GM21381 (cell line): ENCODE measurements around the gene STH.

Experiments
- ATAC-seq: cut with Tn5 transposase; IDR thresholded peaks from one replicate; pipeline ENCODE4 v1.9.1; 2021; ENCODE audit warnings: mild to moderate bottlenecking, moderate library complexity; ENCODE audit not compliant: unreplicated experiment

The STH gene

DNA sequence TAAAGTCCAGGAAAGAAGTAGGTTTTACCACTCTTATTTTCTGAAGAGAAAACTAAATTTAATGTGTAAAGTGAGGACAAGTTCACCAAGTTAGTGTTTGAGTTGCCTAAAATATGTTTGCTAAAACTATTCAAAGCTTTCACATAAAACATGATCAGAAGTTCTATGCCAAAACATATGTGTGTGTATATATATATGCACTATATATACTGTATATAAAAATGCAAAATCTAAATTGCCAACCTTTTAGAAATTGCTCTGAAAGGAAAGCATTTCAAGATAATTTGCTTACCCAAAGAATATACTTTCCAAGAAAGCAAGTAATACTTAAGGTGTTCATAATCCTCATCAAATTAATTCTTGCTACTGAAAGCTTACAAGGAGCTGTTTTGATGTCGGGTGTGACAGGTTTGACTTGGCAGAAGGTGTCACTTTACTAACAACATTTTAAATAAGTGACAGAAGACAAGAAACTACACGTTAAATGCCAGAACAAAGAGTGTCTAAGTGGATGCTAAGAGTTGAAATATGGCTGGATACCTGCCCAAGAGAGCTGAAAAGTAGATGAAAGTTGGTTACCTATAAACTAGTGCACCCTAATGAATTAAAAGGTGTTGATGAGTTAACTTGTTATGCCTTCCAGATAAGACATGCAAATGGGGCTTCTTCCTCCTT, 32.3 kb upstream of the STH start:
- no peak for ATAC-seq

DNA sequence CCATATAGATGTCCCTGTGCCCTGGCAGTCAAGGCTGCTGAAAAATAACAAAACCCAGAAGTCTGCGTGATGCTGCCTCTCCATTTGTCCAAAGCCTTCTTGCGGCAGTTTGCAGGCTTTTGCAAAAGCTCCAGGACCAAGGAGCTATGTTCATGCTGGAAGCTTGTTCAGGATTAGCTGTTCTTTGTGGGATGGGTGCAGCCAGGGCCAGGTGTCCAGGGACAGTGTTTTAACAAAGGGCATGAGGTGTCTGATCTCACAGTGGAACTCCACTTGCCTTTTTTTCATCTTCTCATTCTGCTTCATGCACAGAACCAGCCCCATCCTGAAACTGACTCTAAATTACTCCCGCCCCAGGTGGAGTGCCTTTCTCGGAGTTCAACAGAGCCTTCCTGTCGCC, 31.7 kb upstream of the STH start:
- no peak for ATAC-seq

DNA sequence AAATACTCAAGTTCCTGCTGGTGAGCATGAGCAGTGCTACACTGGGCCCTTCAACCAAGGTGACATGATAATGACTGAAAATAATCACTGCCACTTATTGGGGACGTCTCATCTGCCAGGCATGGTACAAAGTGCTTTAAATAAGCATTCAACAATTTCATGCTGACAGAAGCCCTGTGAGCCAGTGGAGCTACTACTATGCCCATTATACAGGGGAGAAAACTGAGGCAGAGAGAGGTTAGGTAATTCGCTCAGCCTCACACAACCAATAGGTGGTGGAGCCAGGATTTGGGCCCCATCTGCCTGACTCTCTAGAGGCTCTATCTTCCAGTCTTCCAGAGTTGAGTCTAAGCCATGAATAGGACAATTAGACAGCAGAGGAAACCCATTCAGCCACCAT, 30.3 kb upstream of the STH start:
- ATAC-seq, result no peak

DNA sequence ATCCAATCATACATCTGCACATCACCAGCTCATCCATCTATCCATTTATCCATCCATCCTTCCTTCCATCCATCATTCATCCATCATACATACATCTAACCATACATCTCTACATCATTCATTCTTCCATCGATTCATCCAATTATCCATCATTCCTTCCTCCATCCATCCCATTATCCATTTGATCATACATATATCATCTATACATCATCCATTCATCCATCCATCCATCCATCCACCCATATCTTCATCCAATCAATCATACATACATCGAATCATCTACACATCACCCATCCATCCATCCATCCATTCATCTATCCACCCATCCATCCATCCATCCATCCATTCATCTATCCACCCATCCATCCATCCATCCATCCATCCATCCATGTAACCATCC, 29.3 kb upstream of the STH start:
- no peak for ATAC-seq

DNA sequence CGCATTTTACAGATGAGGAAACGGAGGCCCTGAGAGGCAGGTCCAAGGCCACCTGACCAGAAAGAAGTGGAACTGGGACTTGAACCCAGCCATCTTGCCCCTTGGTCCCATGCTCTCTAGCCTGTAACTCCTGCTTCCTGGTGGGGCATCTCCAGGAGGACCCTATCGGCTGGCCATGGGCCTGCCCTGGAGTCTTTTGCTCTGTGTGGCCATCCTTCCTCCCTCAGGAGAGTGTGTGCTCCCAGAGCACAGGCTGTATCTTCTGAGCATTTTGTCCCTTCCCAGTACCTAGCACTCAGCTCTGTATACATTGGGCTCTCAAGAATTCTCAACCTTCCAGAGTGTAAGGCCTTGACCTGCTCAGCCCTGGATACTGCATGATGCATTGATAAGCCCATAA, 28.4 kb upstream of the STH start:
- no peak for ATAC-seq

DNA sequence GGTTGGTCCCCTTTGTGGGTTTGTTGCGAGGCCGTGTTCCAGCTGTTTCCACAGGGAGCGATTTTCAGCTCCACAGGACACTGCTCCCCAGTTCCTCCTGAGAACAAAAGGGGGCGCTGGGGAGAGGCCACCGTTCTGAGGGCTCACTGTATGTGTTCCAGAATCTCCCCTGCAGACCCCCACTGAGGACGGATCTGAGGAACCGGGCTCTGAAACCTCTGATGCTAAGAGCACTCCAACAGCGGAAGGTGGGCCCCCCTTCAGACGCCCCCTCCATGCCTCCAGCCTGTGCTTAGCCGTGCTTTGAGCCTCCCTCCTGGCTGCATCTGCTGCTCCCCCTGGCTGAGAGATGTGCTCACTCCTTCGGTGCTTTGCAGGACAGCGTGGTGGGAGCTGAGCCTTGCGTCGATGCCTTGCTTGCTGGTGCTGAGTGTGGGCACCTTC, 27.3 kb upstream of the STH start:
- ATAC-seq, result no peak

DNA sequence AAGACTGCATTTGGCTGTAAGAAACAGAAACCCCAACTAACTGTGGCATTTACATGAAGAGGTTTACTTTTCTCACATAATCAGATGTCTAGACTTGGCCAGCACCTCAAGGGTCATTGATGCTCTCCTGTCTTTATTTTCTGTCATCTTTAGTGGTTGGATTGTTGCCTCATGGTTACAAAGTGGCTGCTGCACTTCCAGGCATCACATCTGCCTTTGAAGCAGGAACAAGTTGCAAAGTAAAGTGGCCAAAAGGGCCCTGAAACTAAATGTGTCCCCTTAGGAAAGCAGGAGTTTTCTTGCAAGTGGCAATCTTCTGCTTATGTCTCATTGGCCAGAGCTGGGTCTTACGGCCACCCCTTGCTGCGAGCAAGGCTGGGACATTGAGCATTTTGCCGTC, 26.5 kb upstream of the STH start:
- ATAC-seq, result no peak

DNA sequence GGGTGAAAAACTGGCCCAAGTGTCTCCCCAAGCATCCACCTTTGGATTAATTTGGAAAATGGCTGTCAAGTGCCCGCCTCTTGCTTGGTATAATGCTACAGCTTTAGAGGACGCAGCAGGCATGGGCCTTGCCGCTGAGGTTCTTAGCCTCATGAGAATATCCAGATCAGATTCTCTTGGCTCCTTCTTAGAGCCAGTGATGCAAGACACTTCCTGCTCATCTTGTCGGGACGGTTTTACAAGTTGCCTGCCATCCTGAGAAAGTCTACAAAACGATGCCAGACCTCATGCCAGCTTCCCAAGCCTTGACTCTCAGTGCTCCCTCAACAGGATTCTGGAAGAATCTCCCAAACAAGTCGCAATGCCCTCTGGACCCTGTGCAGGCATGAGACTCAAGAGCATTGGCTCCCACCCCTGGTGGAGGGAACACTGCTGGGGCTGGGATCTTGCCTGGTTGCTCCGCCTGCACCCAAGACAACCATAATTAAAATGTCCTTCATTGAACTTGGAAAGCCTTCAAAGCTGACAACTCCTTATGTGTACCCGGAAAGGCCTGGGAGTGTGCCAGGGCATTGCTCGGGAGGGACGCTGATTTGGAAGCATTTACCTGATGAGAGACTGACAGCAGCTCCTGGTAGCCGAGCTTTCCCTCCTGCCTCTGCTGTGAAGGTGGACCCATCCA, 25.8 kb upstream of the STH start:
- ATAC-seq, result no peak

DNA sequence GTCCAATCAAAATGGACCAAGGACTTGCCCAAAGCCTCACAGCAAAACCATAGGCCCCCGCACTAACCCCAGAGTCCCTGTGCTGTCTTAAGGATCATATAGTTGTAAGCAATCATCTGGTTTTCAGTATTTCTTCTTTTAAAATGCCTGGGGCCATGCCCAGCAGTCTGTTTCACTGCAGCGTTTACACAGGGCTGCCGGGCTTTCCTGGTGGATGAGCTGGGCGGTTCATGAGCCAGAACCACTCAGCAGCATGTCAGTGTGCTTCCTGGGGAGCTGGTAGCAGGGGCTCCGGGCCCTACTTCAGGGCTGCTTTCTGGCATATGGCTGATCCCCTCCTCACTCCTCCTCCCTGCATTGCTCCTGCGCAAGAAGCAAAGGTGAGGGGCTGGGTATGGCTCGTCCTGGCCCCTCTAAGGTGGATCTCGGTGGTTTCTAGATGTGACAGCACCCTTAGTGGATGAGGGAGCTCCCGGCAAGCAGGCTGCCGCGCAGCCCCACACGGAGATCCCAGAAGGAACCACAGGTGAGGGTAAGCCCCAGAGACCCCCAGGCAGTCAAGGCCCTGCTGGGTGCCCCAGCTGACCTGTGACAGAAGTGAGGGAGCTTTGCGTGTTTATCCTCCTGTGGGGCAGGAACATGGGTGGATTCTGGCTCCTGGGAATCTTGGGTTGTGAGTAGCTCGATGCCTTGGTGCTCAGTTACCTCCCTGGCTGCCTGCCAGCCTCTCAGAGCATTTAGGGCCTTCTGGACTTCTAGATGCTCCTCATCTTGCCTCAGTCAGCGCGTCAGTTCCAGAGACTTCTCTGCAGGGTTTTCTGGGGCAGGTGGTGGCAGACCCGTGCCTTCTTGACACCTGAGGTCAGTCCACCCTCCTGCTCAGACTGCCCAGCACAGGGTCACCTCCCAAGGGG, 24.8 kb upstream of the STH start:
- ATAC-seq, result no peak

DNA sequence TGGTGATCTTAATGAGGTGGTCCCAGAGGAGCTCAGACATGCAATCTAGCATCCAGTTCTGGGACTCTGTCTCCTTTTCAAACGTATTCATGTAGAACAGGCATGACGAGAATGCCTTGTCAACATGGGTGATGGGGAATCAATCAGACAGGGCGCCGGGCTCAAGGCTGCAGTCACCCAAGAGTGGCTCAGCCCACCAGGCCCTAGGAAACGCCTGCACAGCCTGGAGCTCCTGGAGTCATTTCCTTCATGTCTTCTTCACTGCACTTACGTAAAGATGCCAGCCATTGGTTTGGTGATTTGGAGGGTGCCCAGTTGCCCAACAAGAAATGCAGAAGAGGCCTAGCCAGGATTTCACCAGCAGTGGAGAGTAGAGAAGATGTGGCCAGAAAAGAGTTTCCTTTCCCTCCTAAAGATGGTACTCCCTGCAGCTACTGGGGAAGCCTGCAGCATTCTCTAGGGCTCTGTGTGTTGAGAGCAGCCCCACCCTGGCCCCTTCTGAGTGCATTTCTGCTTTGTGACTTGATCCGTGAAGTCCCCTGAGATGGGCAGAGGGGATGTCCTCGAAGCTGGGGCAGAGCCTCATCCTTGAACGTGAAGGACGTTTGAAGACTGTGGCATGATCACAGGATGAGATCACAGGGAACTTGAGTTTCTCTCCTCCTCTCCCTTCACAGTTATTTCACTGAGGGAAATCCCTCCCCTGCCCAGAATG, 24.0 kb upstream of the STH start:
- ATAC-seq, result no peak

DNA sequence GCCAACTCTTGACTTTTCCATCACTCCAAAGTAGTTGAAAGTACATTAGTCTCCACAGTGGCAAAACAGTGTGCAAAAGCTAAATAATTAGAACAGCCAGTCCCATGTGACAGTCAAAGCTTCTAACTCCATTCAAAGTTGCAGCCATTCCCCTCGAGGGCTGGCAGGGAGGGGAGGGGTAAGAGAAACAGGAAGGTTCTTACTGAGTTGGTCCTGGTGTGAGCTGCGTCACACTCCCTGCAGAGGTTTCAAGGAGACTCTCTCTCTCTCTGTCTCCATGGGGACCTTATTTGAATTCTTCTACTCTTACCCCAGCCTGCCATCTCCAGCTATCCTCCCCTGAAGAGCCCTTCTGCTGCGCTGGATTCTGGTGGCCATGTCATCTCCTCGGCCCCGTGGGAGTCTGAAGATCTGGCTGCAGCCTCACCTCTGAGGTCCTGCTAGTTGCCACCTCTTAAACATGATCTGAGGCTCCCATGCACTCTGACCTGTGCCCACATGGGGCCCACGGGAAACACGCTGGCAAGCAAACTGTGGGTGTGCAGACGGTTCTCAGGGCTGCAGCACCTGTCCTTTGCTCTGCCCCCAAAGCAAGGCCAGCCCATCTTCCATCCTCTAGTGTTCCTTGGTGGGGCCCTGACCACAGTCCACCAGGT, 23.3 kb upstream of the STH start:
- ATAC-seq, result no peak

DNA sequence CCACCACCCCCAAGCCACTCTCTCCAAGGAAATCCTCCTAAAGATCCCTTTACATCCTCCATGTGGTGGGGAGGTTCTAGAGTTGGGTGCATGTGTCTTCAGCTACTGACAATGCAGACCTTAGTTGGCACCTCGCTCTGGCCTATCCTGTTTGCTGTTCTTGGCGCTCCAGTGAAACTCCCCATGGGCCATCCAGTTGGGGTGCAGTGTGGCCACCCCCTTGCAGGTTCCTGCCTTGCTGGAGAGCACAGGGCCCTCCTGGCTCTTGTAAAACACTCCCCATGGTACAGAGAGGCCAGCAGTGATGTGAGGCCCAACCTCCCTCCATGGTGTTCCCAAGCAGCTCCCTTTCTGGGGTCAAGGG, 22.7 kb upstream of the STH start:
- no peak for ATAC-seq

DNA sequence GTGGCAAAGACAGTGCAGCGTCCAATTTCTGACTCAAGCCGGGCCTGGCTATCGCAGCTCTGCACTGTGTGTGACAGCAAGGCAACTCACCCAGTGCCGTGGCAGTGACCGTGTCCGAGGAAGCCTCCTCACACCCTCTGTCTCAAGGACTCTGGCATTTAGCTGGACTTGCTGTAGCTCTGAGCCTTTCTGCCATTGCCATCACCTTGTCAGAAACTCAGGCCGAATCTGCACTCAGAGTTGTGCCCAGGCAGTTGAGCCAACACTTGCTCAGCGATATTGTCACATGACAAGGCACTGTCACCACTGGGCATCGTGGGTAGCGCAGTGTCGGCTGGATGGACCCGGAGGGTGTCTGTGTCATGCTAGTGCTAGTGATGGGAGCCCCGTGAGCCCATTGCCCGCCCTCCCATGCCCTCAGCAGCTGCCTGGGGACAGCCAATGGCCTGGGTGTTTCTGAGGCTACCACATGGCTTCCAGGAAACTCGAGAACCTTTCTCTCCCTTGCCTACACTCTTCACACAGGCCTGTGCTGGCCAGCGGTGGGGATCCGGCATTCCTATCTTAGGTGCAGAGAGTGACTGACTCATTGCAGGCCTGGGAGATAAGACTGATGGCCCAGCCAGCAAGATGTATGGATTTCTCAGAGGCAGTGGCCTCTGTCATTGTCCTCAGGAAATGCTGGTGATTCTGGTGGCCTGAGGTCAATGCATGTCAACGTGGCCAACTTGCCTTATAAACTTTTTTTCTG, 22.1 kb upstream of the STH start:
- no peak for ATAC-seq

DNA sequence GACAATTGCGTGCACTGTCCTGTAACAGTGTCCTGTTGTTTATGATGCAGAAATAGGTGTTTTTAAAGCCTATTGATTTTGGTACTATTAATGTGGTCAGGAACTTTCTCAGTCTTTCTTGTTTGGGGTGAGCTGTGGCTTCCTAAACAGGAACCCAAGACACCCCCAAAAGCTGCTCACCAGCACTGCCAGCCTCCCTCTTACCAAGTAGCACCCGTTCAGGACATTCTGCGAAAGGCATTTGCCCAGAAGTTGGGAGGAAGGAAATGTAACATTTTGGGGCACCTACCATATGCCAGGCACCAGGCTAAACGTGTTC, 21.6 kb upstream of the STH start:
- ATAC-seq, result no peak

DNA sequence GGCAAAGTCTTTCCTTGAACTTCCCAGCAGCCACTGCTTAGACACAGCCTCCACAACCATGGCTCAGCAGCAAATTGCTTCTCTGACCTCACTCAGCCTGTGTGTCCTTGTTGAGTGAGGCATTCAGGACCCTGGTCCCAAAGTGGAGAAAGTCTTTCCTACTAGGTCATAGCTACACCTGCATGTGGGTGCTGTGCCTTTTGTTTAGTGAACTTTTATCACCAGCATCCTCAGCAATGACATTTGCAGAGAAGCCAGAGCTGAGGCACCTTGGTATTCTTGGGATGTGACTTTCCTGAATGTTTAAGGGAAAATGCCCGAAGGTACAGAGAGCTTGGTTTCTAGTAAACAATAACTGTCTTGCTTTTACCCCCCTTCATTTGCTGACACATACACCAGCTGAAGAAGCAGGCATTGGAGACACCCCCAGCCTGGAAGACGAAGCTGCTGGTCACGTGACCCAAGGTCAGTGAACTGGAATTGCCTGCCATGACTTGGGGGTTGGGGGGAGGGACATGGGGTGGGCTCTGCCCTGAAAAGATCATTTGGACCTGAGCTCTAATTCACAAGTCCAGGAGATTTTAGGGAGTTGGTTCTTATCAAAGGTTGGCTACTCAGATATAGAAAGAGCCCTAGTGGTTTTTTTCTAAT, 20.9 kb upstream of the STH start:
- ATAC-seq, result no peak

DNA sequence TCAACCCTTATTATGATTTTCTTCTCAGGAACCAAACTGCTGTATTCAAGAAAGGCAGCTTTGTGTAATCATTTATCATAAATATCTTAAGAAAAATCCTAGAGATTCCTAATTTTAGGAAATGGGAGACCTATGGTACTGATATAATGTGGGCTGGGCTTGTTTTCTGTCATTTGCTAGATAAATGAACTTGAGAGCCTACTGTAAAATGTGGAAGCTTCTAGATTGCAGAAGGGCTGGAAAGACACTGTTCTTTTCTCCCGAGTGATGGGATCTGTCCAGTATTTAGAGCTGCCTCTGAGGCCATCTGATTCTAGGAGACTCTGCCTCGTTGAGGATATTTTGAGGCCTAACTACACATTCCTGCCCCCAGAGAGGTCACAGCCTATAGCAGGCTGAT, 19.9 kb upstream of the STH start:
- ATAC-seq, result no peak

DNA sequence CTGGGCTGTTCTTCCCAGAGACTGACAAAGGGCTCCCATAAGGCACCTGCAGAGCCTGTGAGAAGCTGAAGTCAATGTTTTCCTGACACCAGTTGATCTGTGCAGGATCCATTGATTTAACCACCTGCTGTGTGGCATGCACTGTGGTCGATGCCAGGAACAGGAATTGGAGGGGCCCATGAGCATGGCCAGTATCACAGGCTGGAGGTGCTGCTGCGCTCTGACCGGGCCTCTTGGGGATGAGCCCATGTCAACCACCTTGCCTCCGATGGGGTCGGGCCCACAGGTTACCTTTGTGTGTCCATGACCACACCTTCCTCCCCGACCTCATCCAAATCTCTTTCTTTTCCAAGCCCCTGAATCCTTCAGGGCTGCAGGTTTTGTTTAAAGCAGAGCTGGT, 18.2 kb upstream of the STH start:
- no peak for ATAC-seq

DNA sequence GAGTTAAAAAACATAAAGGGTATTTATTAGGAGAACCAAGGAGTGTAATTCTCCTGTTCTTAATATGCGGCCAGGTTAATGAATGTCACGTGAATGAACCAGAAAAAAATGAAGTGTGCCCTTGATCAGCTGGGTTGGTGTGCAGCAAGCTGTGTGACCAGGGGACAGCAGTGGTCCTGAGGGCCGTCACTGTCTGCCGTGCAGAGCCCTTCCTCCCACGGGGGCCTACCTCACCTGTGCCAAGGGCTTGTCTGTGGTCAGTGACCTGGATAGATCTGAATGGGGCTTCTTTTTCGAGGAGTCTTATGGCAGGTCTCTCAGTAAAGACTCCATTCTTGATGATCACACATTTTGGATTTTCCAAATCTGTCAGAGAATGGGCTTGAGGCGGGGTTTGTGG, 17.7 kb upstream of the STH start:
- ATAC-seq, result no peak

DNA sequence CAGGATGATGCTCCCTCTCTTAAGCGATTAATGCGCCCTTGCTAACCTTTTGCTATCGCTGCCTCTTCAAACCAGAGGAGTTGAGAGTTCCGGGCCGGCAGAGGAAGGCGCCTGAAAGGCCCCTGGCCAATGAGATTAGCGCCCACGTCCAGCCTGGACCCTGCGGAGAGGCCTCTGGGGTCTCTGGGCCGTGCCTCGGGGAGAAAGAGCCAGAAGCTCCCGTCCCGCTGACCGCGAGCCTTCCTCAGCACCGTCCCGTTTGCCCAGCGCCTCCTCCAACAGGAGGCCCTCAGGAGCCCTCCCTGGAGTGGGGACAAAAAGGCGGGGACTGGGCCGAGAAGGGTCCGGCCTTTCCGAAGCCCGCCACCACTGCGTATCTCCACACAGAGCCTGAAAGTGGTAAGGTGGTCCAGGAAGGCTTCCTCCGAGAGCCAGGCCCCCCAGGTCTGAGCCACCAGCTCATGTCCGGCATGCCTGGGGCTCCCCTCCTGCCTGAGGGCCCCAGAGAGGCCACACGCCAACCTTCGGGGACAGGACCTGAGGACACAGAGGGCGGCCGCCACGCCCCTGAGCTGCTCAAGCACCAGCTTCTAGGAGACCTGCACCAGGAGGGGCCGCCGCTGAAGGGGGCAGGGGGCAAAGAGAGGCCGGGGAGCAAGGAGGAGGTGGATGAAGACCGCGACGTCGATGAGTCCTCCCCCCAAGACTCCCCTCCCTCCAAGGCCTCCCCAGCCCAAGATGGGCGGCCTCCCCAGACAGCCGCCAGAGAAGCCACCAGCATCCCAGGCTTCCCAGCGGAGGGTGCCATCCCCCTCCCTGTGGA, 16.0 kb upstream of the STH start:
- ATAC-seq, result no peak
